H9 (cell line): ENCODE results near the gene UEVLD. TPM values are rescaled to one million over a fixed set of nuclear protein-coding genes. Genes with fewer than 3 reads are reported as not detected.

Source experiments
- DNase-seq: peaks from one replicate; pipeline ENCODE4 v3.0.0-alpha.2; 2017
- H2AFZ ChIP-seq: one replicate; pipeline ENCODE4 v1.6.1; 2013; ENCODE audit warnings: mild to moderate bottlenecking, low read length, control low read depth, moderate library complexity
- H2AK5ac ChIP-seq: 2 replicates; pipeline ENCODE4 v1.6.1; 2013; ENCODE audit warnings: low read length, control low read depth, mixed read lengths; ENCODE audit not compliant: insufficient read length
- H2BK120ac ChIP-seq: one replicate; pipeline ENCODE4 v1.6.1; 2013; ENCODE audit warnings: low read depth, mild to moderate bottlenecking, low read length, control low read depth, inconsistent platforms; ENCODE audit not compliant: poor library complexity, severe bottlenecking
- H2BK12ac ChIP-seq: 2 replicates; pipeline ENCODE4 v1.6.1; 2013; ENCODE audit warnings: low read length, control low read depth, mixed read lengths, low read depth; ENCODE audit not compliant: insufficient read length
- H2BK15ac ChIP-seq: 2 replicates; pipeline ENCODE4 v1.6.1; 2013; ENCODE audit warnings: low read depth, low read length, control low read depth
- H2BK20ac ChIP-seq: one replicate; pipeline ENCODE4 v1.6.1; 2013; ENCODE audit warnings: low read depth, mild to moderate bottlenecking, low read length, control low read depth, inconsistent platforms; ENCODE audit not compliant: poor library complexity, severe bottlenecking
- H2BK5ac ChIP-seq: 2 replicates; pipeline ENCODE4 v1.6.1; 2013; ENCODE audit warnings: low read length, control low read depth, mixed read lengths; ENCODE audit not compliant: insufficient read length
- H3K14ac ChIP-seq: 2 replicates; pipeline ENCODE4 v1.6.1; 2013; ENCODE audit warnings: low read length, control low read depth; ENCODE audit not compliant: insufficient read depth
- H3K18ac ChIP-seq: 2 replicates; pipeline ENCODE4 v1.6.1; 2013; ENCODE audit warnings: low read depth, mild to moderate bottlenecking, mixed read lengths, low read length, control low read depth; ENCODE audit not compliant: insufficient read length
- H3K23ac ChIP-seq: 2 replicates; pipeline ENCODE4 v1.6.1; 2013; ENCODE audit warnings: low read length, control low read depth, mixed read lengths, low read depth; ENCODE audit not compliant: insufficient read length
- H3K23me2 ChIP-seq: 2 replicates; pipeline ENCODE4 v1.6.1; 2013; ENCODE audit warnings: low read depth, mild to moderate bottlenecking, mixed read lengths, low read length, control low read depth; ENCODE audit not compliant: insufficient read length, poor library complexity, severe bottlenecking
- H3K27ac ChIP-seq: 2 replicates; pipeline ENCODE4 v1.5.1; 2013; ENCODE audit warnings: low read length, control low read depth, mixed read lengths, low read depth; ENCODE audit not compliant: insufficient read length
- H3K27me3 ChIP-seq: 2 replicates; pipeline ENCODE4 v1.6.1; 2013; ENCODE audit warnings: low read length, control low read depth, inconsistent platforms; ENCODE audit not compliant: insufficient read depth
- H3K4ac ChIP-seq: 2 replicates; pipeline ENCODE4 v1.6.1; 2013; ENCODE audit warnings: low read depth, mild to moderate bottlenecking, control low read depth, inconsistent platforms, low read length, moderate library complexity
- H3K4me1 ChIP-seq: 2 replicates; pipeline ENCODE4 v1.6.1; 2013; ENCODE audit warnings: low read length, control low read depth, inconsistent platforms; ENCODE audit not compliant: insufficient read depth
- H3K4me2 ChIP-seq: 2 replicates; pipeline ENCODE4 v1.6.1; 2013; ENCODE audit warnings: low read length, control low read depth, mixed read lengths; ENCODE audit not compliant: insufficient read length, insufficient read depth
- H3K56ac ChIP-seq: 2 replicates; pipeline ENCODE4 v1.6.1; 2013; ENCODE audit warnings: low read depth, mild to moderate bottlenecking, mixed read lengths, low read length, control low read depth; ENCODE audit not compliant: insufficient read length
- H3K79me1 ChIP-seq: 2 replicates; pipeline ENCODE4 v1.6.1; 2013; ENCODE audit warnings: low read depth, mild to moderate bottlenecking, moderate library complexity, low read length, control low read depth, inconsistent platforms; ENCODE audit not compliant: insufficient read depth, poor library complexity, severe bottlenecking
- H3K79me2 ChIP-seq: 2 replicates; pipeline ENCODE4 v1.6.1; 2013; ENCODE audit warnings: low read length, control low read depth, inconsistent platforms; ENCODE audit not compliant: insufficient read depth
- H3K9ac ChIP-seq: 2 replicates; pipeline ENCODE4 v1.6.1; 2013; ENCODE audit warnings: low read length, control low read depth, mixed read lengths; ENCODE audit not compliant: insufficient read length; ENCODE audit errors: extremely low read depth
- H3K9me3 ChIP-seq: one replicate; pipeline ENCODE4 v1.6.1; 2013; ENCODE audit warnings: low read depth, low read length, inconsistent platforms; ENCODE audit not compliant: control insufficient read depth
- H3T11ph ChIP-seq: one replicate; pipeline ENCODE4 v1.6.1; 2013; ENCODE audit warnings: mild to moderate bottlenecking, low read length, control low read depth, inconsistent platforms
- H4K20me1 ChIP-seq: one replicate; pipeline ENCODE4 v1.6.1; 2013; ENCODE audit not compliant: control insufficient read depth, insufficient read length, insufficient read depth
- H4K5ac ChIP-seq: 2 replicates; pipeline ENCODE4 v1.6.1; 2013; ENCODE audit warnings: low read depth, mild to moderate bottlenecking, mixed read lengths, low read length, control low read depth; ENCODE audit not compliant: insufficient read length
- H4K8ac ChIP-seq: replicated peaks from 2 replicates; pipeline ENCODE4 v1.6.1; 2013; ENCODE audit warnings: low read length, control low read depth, mixed read lengths, low read depth; ENCODE audit not compliant: insufficient read length
- H4K91ac ChIP-seq: 2 replicates; pipeline ENCODE4 v1.6.1; 2013; ENCODE audit warnings: low read depth, mild to moderate bottlenecking, moderate library complexity, mixed read lengths, low read length, control low read depth; ENCODE audit not compliant: insufficient read length
- H3K27ac Mint-ChIP-seq, 3 experiments: 2 replicates in 2 of 3; 3 replicates in 1 of 3; pipeline ENCODE4 v1.8.0; 2020 to 2021; ENCODE audit warnings: mixed read lengths in 3 of 3, mild to moderate bottlenecking in 1 of 3, moderate library complexity in 1 of 3
- H3K27me3 Mint-ChIP-seq: 2 replicates; pipeline ENCODE4 v1.8.0; 2021; ENCODE audit warnings: low read depth, mild to moderate bottlenecking, moderate library complexity, mixed read lengths
- H3K36me3 Mint-ChIP-seq, 3 experiments: 2 replicates in 2 of 3; 3 replicates in 1 of 3; pipeline ENCODE4 v1.8.0; 2020 to 2021; ENCODE audit warnings: low read depth in 3 of 3, mixed read lengths in 3 of 3; ENCODE audit not compliant: insufficient read depth in 1 of 3
- H3K4me1 Mint-ChIP-seq, 2 experiments: 2 replicates each; pipeline ENCODE4 v1.8.0; 2020; ENCODE audit warnings: mixed read lengths in 2 of 2
- H3K4me3 Mint-ChIP-seq, 2 experiments: 2 replicates in 1 of 2; 3 replicates in 1 of 2; pipeline ENCODE4 v1.8.0; 2020 to 2021; ENCODE audit warnings: mild to moderate bottlenecking in 2 of 2, mixed read lengths in 2 of 2, moderate library complexity in 1 of 2
- H3K9me3 Mint-ChIP-seq, 2 experiments: 2 replicates in 1 of 2; 3 replicates in 1 of 2; pipeline ENCODE4 v1.8.0; 2020; ENCODE audit warnings: mild to moderate bottlenecking in 2 of 2, mixed read lengths in 2 of 2, moderate library complexity in 1 of 2
- CTCF ChIP-seq: fragments of 200-600 bp; sonication (generic); conservative IDR thresholded peaks from 3 replicates; pipeline ENCODE4 v1.8.0; 2021; ENCODE audit warnings: antibody characterized with exemption, mild to moderate bottlenecking
- WGBS: extraction: QIAGEN DNeasy Blood & Tissue Kit; methylation state at CpG from one replicate; pipeline ENCODE4 v1.1.7; 2013; ENCODE audit warnings: missing lambda C conversion rate, low lambda C conversion rate, mixed read lengths; ENCODE audit not compliant: insufficient read length; ENCODE audit errors: extremely low coverage; 5-methylcytosine and 5-hydroxymethylcytosine counted together
- total RNA-seq: library from RNA; stranded (reverse); gene quantifications from 2 replicates; pipeline ENCODE4 v1.2.1, GENCODE V29; 2021

Gene UEVLD
- total RNA-seq, 1 experiment from 2014 or later = 7.9 TPM

- no peak overlapping the region for H4K5ac ChIP-seq
- H3K56ac ChIP-seq = no peak overlapping the region
- no peak overlapping the region for H2AK5ac ChIP-seq
- H4K8ac ChIP-seq = no peak overlapping the region
- no peak overlapping the region for H2AFZ ChIP-seq
- no peaks in the 10 kb centered on the region for H3K27me3 ChIP-seq
- H3K4me1 Mint-ChIP-seq = peaks cover 6 to 7% of the 10 kb centered on the region in 2 experiments; a peak in 2 of 4 replicates
- no peak overlapping the region for H3K14ac ChIP-seq
- H3K9ac ChIP-seq = no peak overlapping the region
- no peaks in the 10 kb centered on the region for H3K4me1 ChIP-seq
- H3K36me3 Mint-ChIP-seq = peaks cover 0 to 4% (median 4%) of the 10 kb centered on the region in 3 experiments; a peak in 5 of 7 replicates
- DNase-seq = no peak
- H2BK120ac ChIP-seq = no peak overlapping the region
- no peaks in the 10 kb centered on the region for H3K9me3 Mint-ChIP-seq
- H3K4me2 ChIP-seq = no peak overlapping the region
- no peaks in the 10 kb centered on the region for H3K23me2 ChIP-seq
- H3T11ph ChIP-seq = no peak overlapping the region
- H4K20me1 ChIP-seq = no peaks in the 10 kb centered on the region
- no peak overlapping the region for H2BK20ac ChIP-seq
- no peak overlapping the region for H2BK15ac ChIP-seq
- H3K4ac ChIP-seq = no peak overlapping the region
- H3K27me3 Mint-ChIP-seq = no peaks in the 10 kb centered on the region
- H3K27ac Mint-ChIP-seq = peak overlapping the region in 1 of 3 experiments; percentile 15; a peak in 1 of 7 replicates
- no peak overlapping the region for H3K27ac ChIP-seq
- no peak overlapping the region for H3K23ac ChIP-seq
- H3K79me2 ChIP-seq = no peaks in the 10 kb centered on the region
- no peak overlapping the region for H3K18ac ChIP-seq
- no peaks in the 10 kb centered on the region for H3K79me1 ChIP-seq
- H3K4me3 Mint-ChIP-seq = no peak overlapping the region
- no peak overlapping the region for H4K91ac ChIP-seq
- H3K9me3 ChIP-seq = no peaks in the 10 kb centered on the region
- WGBS = no CpG with 5 or more reads among the region's 3 CpGs
- no peak overlapping the region for H2BK12ac ChIP-seq
- no peak for TF ChIP-seq CTCF
- no peak overlapping the region for H2BK5ac ChIP-seq
These were observed 21.5 kb downstream of the UEVLD start for GRCh38 chr11:18567081-18567480.
